Right hindlimb (tissue), 1 donor: ENCODE data around the gene COL23A1.
A peak's percentile ranks its signal among the peaks of the same experiment; 100 is the strongest.
"Not testable (repeated sequence)": the region's sequence is repeated elsewhere in the genome, so short reads cannot be mapped to it uniquely, and the experiment has no call there.

Source experiments
- DNase-seq: peaks from one replicate; pipeline ENCODE4 v3.0.0-alpha.2; 2018

The COL23A1 gene

DNA sequence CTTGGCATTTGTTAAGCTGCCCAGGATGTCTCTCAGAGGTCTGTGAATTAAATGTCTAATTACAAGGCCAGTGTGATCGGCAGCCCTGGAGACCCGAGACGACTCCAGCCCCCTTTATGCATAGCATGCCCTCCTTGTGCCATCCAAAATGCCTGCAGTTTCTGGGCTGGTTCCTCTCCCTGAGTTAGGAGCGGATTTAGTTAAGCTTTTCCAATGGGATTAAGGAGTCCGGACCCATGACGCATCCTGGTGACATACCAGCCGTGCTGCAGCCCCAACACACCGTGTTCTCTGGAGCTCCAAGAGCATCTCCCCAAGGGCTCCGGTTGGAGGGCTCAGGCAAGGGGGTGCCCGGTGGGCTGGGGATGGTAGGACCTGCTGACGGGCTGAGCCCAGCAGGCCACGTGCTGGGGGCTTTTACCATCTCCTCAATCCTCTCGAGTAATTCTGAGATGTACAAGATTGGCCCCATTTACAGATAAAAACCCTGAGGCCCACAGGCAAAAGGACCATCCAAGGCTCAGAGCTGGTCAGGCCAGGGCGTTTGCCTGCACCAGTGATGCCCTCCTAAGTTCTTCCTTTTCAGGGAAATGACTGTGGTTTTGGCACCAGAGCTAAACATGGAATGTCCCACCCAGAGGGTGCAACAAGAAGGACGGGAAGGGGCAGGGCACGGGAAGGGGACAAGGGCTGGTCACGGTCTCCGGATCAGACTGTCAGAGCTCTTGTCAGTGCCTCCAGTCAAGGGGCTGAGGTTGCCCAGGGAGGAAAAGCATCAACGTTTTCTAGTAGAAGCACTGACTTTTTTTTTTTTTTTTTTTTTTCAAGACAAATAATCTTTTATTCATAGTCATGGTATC lies 275.0 kb downstream of the COL23A1 start:
- peak; percentile 12 for DNase-seq

DNA sequence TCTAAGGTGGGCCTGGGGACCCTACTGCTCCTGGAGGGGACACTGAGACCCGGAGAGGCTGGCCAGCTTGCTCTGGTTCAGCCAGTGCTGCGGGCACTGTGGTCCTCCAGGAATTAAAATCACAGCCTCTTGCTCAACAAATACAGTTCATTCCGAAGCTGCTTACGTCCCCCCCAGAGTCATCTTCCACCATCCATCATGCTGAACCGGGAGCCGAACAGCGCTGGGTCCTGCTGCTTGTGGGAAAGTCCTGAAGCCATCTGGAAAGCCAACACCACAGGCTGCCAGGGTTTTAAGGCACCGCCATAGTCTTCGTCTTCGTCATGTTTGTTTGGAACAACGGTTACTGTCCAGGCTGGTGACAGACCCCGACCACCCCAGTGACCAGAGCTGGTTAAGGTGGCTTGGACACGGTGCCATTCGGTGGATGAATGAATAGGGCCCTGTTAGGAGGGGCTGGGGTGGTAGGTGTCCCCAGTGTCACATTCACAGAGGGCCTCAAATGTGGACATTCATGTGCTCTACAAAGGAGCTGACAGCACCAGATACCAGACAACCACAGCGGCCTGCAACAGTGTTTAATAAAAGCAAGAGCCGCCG lies 276.0 kb downstream of the COL23A1 start:
- DNase-seq = peak; percentile 11

DNA sequence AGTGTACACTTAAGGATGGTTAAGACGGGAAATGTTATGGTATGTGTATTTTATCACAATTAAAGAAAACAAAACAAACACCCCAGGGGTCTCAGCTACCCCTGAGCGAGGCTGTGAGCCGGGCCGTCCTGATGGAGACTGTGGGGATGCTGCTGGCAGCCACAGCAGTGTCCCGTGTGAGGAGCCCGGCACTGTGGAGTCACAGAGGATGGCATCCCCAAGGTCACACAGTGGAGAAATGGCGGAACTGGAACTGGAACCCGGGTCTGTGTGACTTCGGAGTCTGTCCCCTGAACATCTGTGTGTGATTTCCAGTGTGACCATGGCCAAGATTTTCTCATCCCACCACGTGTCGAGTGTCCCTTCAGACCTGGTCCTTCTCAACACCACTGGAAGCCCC lies 276.9 kb downstream of the COL23A1 start:
- no peak for DNase-seq

- peak; percentile 23 for DNase-seq
Measured at GRCh38 chr5:178312880-178313282, 277.3 kb downstream of the COL23A1 start.

GRCh38 chr5:178310130-178310865 lies 279.9 kb downstream of the COL23A1 start:
- DNase-seq = peak; percentile 13

DNA sequence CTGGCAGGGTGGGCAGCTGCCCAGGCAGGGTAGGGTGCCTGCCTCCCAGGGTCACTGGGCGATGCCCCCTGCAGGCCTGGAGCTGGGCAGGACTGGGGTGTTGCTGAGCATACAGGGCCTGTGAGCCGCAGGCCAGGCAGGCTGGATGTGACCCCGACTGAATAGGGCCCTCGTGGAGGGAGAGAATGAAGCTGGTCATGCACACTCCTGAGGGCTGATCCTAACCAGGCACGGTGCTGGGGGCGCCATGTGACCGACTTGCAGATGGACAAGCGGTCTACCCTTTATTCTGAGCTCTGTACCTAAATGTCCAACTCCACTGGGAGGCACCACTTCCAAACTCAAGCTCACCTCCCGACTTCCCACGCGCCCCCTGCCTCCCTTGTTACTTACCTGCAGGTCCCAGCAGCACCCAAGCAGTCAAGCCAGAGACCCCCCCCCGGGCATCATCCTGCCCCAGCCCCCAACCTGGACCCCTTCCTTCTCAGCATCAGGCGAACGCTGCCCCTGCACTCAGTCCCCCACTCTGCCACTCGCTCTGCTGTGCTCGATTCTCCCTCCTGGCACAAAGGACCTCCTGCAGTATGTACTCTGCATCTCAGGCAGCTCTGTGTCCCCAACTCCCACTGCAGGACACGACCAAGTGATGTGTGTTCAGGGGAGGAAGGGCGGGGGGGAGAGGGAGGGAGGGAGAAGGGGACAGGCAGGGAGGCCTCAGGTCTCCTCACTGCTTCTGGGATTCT lies 280.8 kb downstream of the COL23A1 start:
- DNase-seq = no peak

DNA sequence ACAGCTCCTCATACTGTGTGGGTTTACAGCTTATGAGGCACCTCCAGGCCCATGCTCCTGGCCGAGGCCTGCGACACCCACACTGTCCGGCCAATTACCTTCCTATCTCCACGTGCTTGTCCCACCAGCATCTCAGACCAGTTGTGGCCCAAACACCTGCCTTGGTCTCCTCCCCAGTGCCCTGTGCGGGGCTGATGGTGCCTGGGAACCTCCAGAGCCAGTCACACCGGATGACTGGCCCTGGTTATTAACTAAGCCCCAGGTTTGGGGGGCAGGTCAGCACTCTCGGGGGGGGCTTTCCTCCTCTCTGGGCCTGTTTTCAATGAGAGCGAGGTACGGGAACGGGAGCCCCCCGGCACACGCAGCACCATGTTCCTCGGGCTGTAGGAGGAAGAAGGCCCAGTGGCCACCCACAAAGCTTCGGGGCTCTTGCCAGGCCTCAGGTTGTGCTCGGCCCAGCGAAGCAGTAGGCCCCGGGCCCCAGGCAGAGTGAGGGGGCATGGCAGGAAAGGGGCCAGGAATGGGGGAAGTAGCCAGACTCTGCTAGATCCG lies 281.6 kb downstream of the COL23A1 start:
- peak; percentile 19 for DNase-seq

DNA sequence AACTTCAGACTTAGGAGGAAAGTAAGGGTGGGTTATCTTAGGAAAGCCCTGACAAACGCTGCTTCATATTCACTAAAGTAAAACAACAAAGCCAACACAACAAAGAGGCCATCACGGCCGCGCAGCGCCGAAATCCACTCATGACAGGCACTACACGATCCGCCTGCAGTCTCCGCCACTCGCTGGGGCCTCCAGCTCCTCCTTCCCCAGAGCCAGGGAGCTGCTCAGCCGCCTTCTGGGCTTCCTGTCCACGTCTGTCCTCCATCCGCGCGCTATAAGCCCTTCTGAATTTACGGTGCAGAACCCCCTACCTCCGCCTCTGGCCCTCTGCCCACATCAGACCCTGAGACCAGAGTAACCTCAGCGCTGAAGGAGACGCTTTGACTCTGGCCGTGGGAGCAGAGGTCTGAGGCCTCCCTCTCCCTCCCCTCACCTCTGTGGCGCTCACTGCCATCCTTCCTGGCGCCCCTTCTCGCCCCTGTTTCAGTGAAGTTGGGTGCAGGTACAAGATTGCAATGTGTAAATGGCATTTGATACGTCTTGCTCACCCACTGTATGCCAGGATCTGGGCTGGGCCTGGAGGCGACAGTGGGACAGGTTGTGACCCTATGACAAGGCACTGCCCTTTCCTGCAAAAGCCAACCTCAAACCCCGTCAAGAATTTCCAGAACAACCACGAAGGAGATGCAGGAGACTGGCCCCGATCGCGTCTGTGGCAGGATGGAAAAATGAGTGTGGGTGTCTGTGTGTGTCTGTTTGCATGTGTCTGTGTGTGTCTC lies 282.7 kb downstream of the COL23A1 start:
- DNase-seq = peak; percentile 19

GRCh38 chr5:178306430-178307225 lies 283.6 kb downstream of the COL23A1 start:
- peak; percentile 11 for DNase-seq

GRCh38 chr5:178305801-178306200 lies 284.4 kb downstream of the COL23A1 start:
- peak; percentile 11 for DNase-seq

GRCh38 chr5:178304761-178305645 lies 285.2 kb downstream of the COL23A1 start:
- DNase-seq = peak; percentile 26

DNA sequence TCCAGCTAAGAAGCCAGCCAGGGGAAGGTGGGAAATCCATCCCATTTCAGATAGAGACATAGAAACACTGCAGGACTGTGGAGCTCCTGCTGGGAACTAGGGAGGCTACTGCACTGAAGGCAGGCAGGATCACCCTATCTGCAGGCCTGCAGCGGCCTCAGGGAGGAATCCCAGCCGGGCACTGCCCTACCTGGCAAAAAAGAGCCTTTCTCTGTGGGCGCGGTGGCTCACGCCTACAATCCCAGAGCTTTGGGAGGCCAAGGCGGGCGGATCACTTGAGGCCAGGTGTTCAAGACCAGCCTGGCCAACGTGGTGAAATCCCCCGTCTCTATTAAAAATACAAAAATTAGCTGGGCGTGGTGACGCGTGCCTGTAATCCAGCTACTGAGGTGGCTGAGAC lies 286.2 kb downstream of the COL23A1 start:
- DNase-seq = no peak

GRCh38 chr5:178302321-178302720 lies 287.9 kb downstream of the COL23A1 start:
- not testable (repeated sequence) for DNase-seq

- DNase-seq = no peak
Measured at GRCh38 chr5:178301641-178302040, 288.6 kb downstream of the COL23A1 start.

DNA sequence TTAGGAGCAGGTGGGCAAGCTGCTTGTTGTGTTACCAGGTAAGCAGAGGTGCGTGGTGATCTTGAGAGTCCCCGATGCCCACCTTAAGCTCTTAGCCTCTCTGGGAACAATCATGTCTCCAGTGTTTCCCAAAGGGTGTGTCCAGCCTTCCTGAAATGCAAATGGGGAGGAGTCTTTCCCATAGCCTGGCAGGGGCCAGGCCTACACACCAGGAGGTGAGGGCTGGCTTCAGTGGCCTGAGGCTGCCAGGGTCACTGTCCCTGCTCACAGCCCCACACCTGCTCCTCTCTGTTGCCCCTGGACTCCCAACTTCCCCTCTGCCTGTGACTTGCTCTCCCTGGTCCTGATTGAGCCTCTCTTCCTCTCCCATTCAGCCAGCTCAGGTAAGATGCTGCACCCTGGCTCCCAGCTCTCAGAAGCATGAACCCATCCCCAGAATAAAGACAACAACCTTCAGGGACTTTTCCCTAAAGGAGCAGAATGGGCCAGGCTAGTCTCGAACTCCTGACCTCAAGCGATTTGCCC lies 291.8 kb downstream of the COL23A1 start:
- DNase-seq = no peak

GRCh38 chr5:178297751-178298150 lies 292.4 kb downstream of the COL23A1 start:
- no peak for DNase-seq

DNA sequence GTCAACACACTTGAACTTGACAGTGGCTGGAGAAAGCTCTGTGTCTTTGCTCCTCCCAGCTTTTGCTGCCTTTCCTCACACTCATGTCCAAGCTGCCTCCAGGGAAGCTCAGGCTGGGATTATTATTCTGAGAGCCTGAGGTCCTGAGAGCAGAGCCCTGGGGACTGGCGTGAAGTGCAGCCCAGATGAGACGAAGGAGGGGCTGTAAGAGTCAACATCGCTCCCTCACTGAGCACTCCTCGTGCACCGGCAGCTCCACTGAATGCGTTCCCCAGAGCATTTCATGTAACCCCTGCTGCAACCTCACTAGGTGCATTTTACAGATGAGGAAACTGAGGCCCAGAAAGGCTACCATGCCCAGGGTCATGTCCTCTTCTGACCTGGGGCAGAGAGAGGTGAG lies 294.1 kb downstream of the COL23A1 start:
- peak; percentile 17 for DNase-seq

- DNase-seq = no peak
Measured at GRCh38 chr5:178295589-178295988, 294.6 kb downstream of the COL23A1 start.

DNA sequence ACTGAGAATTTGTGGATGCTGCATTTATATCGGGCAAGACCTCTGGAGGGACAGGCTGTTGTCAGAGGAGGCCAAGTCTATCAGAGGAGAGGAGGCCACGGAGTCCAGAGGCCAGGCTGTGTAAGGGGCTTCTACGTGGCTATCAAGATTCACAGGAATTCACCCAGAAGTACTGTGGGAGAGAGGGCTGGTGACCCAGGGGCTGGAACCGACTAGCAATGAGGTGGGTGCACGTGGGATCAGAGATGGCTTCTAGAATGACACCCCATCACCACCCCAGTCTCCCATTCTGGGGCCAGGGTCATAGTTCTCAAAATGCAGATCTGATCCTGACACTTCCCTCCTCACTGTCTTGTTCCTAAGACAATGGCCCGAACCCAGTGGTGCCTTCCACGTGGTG lies 296.4 kb downstream of the COL23A1 start:
- DNase-seq = no peak

GRCh38 chr5:178293400-178293799 lies 296.8 kb downstream of the COL23A1 start:
- DNase-seq = peak; percentile 18
